HK-2 (cell line): ENCODE data around the gene MIX23.
A peak's percentile ranks its signal among the peaks of the same experiment; 100 is the strongest.

ENCODE experiments used
- DNase-seq: peaks from one replicate; pipeline ENCODE4 v3.0.0-alpha.2; 2018; ENCODE audit not compliant: unreplicated experiment

MIX23 gene

DNA sequence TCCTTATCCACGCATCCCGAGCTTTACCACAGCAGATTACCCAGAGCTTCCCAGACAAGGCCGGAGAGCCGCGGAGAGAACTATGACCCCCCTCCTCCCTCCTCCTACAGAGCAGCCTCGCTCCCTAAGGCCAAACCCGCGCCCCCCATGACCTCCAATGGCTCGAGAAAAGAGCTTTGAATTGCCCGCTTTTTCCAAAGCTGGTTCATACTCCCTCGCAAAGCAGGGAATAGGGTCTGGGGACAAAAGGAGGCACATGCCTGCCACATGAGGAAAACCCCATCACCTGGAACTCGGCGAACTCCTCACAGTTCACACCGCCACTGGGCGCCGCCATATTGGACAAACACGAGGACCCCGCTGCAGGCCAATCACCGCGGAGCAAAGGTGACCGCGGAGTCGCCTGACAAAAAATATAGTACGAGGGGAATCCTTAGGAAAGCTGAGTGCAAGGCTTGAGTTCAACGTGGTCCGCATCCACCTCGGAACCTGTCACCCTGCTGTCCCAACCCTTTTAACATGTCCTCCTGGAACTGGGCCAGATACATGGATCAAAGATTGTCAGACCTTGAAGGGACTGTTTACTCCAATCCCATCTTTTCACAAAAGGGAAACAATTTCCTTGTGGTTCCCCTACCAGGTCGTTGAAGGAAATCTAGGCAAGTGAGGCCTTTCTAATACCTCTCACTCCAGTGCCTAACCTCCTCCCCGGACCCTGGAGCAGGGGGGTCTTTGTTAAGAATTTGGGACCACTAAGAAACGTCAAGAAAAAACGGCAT lies at the start of gene MIX23:
Gene MIX23 (minus strand): TSS at position 344 of the 779 bp plus-strand sequence. CDS start 7 bp downstream, at position 337.
- peak; percentile 94 for DNase-seq

DNA sequence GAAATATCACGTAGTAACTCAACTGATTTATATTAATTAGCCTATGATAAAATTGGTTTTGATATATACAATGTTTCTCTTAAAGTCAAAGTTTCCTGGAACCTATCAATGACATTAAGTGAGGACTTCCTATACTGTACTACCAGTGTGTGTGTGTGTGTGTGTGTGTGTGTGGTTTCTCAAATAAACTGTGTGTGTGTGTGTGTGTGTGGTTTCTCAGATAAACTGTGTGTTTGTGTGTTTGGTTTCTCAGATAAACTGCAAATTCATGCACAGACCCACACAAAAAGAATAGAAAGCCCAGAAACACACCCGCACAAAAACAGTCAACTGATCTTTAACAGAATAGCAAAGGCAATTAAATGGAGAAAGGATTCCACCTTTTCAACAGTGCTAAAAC lies 47.3 kb upstream of the MIX23 start:
- no peak for DNase-seq

DNA sequence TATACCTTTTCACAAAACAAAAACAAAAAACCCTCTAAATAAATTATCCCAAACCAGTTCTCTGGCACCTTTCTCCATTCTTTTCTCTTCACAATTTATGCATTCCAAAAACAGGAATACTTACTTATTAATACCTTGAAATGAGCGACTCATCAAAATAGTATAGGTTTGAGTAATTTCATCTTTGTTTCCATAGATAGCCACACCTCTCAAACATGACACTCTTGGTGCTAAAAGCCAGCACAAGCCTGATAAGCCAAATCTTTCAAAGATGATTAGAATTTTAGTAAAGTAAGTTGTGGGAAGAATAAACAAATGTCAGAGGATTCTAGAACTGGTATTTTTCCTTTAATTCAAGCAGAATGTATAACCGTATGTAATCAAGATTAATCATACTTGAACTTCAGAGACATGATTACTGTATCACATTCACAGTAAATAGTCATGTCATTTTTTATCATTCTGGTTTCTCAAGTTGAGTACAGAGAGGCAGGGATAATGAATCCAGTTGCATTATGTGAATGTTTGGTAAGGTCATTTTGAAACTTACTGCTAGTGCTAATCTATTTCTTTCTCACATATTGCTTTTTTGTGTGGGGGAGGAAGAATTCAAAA lies 44.9 kb upstream of the MIX23 start:
- no peak for DNase-seq

DNA sequence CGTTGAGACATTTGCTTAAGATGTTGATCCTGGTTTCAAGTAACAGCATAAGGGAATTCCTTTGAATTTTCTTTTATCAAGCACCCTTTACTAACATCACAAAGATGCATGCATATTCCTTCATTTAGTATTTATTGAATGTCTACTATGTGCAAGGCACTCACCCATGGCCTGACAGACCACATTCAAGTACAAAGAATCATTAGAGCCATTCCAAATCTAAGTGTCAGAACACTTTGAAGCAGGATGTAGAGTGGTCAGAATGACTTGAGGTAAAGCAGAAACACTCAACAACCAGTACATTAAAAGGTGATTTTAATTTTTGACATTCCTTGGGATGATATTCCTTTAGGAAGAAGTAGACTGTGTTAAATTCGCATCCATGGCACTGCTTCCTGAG lies 38.8 kb upstream of the MIX23 start:
- DNase-seq = no peak

DNA sequence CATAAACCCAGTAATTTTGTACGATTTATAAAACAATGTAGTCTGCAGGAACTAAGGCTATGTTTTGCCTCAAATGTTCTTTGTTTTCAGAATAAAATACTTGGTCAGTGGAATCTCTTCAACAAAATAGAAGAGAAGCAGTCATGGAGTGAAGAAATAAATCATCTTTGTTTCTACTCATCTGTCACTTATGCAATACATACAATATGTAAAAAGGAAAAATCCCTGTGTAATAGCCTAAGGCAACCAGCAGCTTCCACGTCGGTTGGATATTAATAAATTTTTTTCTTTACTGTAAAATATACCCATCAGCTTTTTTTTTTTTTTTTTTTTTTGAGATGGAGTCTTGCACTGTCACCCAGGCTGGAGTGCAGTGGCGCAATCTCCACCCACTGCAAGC lies 38.1 kb upstream of the MIX23 start:
- no peak for DNase-seq

DNA sequence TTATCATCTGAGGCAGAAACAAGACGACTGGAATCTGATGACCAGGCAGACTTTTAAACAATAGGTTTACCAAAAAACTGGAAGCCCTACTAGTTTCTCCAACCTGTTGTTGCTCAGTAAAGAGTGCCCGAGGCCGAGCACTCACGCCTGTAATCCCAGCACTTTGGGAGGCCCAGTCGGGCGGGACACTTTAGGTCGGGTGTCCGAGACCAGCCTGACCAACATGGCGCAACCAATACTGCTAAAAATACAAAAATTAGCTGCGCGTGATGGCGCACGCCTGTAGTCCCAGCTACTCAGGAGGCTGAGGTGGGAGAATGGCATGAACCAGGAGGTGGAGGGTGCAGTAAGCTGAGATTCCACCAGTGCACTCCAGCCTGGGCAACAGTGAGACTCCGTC lies 33.9 kb upstream of the MIX23 start:
- no peak for DNase-seq

DNA sequence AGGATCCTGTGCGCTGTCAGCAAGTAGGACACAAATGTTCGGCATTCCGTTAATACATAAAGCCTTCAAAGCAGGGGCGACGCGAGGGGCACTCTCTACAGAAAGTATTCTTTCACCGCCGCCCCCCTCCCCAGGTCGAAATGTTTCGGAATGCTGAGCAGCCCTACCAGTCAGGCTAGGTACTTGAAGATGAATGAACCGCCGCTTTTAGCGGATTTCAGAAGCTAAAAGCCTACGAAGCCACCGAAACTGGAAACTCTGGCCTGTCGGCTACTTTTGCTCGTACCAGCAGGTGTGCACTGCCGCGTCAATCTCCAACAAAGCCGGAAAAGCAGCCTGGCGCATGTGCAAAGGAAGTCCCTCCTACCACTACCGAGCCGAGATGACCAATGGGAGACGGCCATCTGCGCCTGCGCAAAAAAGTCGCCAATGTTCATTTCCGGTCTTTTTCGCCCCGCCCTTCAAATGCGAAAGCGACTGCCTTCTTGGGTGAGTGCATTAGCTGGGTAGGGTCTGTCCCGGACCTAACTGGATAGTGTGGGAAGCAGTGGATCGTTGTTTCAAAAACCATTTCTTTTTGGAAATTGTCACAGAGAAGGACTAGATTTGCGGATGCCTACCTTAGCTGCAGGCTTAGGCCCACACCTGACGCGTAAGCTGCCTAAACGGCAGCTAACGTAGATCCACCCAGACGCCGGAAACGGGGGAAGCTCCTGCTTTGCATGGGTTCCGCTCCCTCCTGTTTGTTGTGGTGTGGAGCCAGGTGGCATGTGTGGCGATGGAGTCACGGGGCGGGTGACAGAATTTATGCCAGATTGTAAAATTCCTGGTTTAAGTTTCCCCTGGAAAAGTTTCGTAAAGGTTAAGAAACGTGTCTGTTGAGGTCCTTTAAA lies 33.0 kb upstream of the MIX23 start, which contains the start of gene WDR5B:
Gene WDR5B (minus strand): TSS at position 301 of the 893 bp plus-strand sequence. CDS start 534 bp downstream, outside the sequence.
- peak; percentile 100 for DNase-seq

DNA sequence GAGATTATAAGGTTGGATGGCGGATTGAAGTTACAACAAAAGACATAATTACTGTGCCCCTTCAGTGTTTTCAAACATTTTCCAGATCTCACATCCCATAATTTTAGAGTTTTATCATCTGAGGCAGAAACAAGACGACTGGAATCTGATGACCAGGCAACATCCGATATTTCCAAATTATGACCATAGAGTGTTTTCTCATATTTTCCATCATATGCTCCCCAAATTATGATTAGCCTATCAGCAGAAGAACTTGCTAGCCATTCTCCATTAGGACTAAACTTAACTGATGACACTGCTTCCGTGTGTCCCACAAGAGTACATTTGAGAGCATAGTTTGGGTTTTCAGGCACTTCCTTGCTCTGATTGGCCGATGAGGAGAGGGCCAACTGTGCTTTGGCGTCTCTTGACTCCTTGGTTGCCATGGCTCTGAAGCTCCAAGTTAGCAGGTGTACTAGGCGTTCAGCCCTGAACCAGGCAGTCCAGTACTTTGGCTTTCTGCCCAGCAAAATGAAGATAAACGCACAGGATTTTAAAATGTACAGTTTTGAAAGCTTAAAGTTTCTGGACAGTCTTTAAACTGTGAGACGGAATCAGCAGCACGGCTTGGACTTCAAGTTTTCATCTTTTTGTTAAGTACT lies 32.2 kb upstream of the MIX23 start:
- peak; percentile 43 for DNase-seq

DNA sequence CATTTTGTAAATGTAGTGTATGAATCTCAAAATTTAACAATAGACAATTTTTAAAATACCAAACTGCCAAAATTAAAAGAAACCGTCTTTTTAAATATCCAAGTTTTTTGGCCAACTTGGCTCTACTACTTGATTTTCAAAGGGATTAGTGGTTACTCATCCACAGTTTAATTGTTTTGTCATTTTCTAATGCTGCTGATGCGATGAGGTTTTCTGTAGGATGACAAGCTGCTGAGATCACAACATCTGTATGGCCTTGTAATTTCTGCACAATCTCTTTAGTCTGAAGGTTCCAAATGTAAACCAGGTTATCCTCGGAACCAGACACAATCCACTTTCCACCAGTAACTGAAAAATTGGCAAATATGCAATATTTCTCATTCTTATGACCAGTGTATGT lies 31.4 kb upstream of the MIX23 start:
- no peak for DNase-seq

DNA sequence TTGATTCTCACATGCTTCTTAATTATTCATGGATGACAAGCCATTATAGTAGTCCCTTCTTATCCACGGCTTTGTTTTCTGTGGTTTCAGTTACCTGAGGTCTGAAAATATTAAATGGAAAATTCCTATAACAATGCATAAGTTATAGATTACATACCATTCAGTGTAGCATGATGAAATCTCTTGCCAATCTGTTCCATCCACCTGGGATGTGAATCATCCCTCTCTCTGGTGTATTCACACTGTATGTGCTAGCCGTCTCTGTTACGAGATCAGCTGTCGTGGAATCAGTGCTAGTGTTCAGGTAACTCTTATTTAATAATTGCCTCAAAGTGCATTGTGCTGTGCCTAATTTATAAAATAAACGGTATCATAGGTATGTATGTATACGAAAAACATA lies 27.6 kb upstream of the MIX23 start:
- no peak for DNase-seq

DNA sequence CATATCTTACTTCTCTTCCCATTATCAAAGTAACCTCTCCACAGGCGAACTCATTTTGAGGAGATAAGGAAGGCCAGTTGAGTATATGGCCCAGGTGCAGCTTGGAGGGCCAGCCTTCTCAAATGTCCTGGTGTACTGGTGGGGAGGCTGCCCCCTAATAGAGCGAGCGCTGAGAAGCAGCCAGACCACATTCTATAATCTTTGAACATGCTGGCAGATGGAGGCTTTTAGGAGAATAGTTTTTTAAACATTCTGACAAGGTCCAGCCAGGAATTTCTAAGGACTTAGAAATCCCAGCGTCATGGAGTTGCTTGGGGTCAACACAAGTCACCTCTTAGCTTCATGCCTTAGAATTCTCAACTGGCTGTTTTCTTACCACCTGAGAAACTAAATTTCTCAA lies 27.1 kb upstream of the MIX23 start:
- DNase-seq = no peak

DNA sequence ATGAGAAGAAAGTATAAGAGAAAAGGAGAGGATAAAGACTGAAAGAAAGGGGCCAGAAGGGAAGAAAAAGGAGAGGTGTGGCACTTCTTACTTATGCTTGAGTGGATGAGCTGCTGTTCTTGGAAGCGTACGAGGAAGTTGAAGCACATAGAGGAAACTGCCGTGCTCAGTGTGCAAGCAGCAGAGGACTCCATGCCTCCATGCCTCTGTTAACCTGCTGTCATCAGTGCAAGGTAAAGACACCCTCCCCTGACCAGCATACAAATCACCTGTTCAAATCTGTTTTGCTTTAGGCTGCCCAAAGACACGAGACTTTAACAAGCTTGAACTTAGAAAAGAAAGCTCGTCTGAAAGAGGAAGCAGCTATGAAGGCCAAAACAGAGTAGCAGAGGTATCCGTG lies 26.4 kb upstream of the MIX23 start:
- no peak for DNase-seq

DNA sequence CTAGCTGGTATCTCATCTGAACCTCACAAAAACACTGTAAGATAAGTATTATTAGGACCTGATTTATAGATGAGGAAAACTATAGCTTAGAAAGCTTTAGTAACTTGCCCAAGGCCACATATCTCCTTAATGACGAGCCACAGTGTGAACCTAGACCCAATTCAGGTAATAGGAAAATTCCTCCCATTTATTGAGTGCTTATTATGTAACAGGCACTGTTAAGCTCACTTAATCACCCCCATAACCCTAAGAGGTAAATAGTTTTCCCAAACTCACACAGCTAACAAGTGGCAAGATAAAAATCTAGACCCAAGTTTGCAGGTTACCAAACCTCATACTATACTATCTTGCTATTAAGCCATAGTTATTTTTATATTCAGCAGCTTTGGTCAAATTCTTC lies 24.9 kb upstream of the MIX23 start:
- DNase-seq = no peak

DNA sequence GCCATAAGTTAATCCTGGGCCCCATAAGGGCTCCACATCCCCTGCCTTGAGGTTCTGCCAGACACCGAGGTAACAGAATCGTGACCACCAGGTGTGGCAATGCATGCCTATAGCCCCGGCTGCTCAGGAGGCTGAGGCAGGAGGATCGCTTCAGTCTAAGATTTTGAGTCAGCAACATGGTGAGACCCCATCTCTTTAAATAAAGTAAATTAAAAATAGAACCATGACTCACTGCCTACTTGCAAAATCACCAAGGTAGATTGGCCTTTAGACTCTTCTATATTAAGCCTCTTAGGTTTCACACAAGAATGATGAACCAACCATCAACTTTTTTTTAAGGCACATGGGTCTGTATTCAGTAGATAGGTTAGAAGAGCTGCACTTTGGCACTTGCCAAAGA lies 23.2 kb upstream of the MIX23 start:
- no peak for DNase-seq

DNA sequence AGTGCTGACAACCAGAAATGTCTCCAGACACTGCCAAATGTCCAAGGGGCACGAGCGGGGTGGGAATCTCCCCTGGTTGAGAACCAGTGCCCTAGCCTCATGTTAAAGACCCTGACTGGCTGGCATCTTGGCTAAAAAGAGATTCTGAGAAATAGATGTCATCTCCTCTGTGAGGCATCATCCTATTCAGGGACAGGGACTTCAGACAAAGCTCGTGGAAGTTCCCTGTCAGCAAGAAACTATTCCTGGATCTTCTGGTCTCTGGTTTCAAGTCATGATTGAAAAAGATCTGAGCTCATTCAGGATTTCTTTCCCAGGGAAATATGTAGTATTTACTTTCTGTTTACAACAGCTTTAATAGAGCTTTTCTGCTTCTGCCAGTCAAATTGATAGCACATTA lies 22.0 kb upstream of the MIX23 start:
- no peak for DNase-seq

DNA sequence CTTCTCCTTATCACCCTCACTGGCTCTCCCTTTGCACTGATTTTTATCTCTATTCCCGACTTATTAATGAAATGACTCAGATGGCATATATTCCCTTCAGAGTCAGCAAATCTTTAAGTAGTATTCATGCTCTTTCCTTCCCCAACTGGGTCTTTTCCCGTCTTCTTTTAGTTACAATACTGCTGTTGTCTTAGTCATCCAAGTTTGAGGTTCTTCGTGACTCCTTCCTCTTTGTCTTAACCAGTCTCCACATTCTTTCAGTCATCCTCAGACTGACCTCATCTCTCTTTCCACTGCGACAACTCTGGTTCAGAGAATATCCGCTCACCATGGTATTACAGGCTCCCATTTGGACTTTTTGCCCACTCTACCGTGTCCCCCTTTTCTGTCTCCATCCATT lies 20.5 kb upstream of the MIX23 start:
- no peak for DNase-seq

DNA sequence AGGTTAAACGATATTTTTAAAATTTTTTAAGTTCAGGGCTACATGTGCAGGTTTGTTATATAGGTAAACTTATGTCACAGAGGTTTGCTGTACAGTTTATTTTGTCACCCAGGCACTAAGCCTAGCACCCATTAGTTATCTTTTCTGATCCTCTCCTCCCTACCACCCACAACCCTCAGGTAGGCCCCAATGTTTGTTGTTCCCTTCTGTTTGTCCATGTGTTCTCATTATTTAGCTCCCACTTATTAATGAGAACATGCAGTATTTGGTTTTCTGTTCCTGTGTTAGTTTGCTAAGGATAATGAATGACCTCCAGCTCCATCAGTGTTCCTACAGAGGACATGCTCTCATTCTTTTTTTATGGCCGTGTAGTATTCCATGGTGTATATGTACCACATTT lies 15.9 kb upstream of the MIX23 start:
- no peak for DNase-seq

DNA sequence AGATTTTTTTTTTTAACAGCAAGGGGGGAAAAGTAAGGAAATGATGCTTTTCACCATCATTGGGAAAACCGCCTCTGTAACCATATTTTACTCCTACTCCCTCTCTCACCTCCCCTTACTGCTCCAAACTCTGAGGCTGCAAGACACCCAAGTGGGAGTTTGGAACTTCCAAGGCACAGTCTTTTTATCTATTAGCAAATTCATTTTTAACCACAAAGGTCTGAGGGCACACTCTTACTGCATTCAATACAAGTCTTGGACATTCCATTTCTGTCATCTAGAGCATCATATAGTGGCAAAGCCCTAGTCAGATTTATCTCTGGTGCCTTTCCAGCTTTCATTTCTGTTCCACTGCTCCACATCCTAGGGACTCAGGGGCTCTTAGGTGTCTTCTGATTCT lies 14.2 kb upstream of the MIX23 start:
- DNase-seq = no peak

DNA sequence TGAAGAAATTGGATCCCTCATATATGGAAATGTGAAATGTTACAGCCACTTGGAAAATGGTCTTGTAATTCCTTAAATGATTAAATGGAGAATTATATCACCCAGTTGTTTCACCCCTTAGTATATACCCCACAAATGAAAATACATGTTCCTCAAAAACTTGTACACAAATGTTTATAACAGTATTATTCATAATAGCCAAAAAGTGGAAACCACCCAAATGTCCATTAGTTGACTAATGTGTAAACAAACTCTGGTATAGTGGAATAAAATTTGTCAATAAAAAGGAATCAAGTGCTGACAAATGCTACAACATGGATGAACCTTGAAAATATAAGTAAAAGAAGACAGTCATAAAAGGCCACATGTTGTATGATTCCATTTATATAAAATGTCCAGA lies 13.5 kb upstream of the MIX23 start:
- DNase-seq = no peak

DNA sequence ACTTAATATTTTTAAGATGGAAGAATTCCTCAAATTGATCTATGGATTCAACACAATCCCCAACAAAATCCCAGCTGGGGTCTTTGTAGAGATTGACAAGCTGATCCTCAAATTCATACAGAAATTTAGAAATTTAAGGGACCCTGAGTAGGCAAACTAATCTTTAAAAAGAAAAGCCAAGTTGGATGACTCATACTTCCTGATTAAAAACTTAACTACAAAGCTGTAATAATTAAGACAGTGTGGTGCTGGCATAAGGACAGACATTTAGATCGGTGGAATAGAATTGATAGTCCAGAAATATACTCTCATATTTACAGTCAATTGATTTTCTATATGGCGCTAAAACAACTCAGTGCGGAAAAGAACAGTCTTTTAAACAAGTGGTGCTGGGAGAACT lies 12.6 kb upstream of the MIX23 start:
- no peak for DNase-seq

DNA sequence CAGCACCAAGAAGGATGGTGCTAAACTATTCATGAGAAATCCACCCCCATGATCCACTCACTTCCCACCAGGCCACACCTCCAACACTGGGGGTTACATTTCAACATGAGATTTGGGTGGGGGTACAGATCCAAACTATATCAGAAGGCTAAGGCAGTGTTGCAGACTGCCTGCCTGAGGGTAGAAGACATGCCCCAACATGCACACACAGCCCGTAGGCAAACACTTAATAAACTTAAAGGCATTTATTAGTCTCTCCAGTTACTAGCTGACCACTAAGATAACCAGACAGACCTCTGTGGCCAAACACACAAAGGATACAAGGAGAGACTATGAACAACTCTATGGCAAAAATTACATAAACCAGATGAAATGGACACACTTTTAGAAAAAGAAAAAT lies 11.1 kb upstream of the MIX23 start:
- DNase-seq = no peak
